GM21576 (cell line): ENCODE measurements around the gene FTSJ1.
A peak's percentile ranks its signal among the peaks of the same experiment; 100 is the strongest.
"Not testable (repeated sequence)": the region's sequence is repeated elsewhere in the genome, so short reads cannot be mapped to it uniquely, and the experiment has no call there.

Experiments
- ATAC-seq: cut with Tn5 transposase; IDR thresholded peaks from one replicate; pipeline ENCODE4 v1.9.1; 2021; ENCODE audit warnings: mild to moderate bottlenecking, moderate library complexity; ENCODE audit not compliant: unreplicated experiment

The FTSJ1 gene

DNA sequence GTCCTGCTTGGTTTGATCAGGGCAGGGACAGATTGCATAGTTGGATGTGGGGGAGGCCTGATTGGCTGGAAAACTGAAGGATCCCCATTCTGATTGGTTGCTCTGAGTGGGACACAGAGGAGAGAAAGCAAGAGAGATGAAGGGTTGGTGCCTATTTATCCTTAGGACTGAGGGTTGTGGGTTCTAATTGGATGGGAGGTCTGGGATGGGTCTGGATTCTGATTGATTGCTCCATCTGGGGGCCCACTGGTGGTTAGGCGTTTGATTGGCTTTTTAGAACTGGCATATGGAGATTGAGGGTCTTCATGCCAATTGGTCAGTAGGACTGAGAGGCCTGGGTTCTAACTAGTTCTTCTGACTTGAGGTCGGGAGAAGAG, 45.0 kb downstream of the FTSJ1 start:
- no peak for ATAC-seq

- peak; percentile 94 for ATAC-seq
These were observed 45.6 kb downstream of the FTSJ1 start, which contains the start of gene EBP for GRCh38 chrX:48521353-48522243. Gene EBP (plus strand): TSS chrX:48521808. CDS start chrX:48523772, 1,964 bp downstream.

DNA sequence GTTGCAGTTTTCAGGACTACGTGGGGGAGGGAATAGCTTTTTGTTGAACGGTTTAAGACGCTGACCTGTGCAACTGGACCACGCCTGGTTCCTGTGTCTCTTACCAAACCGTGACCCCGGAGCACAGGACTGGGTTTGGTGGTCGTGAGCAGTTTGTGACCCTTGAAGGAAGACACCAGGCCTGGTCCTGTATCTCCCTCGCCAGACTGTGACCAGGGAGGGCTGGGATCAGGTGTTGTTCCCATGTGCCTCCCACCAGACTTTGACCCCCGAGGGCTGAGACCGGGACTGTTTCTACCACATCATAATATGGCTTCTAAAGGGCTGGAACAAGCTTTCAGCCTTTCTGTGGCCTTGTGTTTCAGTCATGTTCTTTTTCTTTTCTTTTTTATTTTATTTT, 46.3 kb downstream of the FTSJ1 start:
- no peak for ATAC-seq

- no peak for ATAC-seq
These were observed 47.7 kb downstream of the FTSJ1 start for GRCh38 chrX:48523682-48524081.

DNA sequence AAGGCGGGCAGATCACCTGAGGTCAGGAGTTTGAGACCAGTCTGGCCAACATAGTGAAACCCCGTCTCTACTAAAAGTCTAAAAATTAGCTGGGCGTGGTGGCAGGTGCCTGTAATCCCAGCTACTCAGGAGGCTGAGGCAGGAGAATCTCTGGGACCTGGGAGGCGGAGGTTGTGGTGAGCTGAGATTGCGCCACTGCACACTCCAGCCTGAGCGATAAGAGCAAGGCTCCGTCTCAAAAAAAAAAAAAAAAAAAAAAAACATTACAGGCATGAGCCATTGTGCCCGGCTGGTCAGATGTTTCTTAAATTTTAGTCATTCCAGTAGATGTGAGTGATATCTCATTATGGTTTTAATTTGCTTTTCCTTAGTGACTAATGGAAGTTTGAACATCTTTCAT, 49.9 kb downstream of the FTSJ1 start:
- not testable (repeated sequence) for ATAC-seq

- ATAC-seq, result no peak
These were observed 54.7 kb downstream of the FTSJ1 start for GRCh38 chrX:48530736-48531135.

DNA sequence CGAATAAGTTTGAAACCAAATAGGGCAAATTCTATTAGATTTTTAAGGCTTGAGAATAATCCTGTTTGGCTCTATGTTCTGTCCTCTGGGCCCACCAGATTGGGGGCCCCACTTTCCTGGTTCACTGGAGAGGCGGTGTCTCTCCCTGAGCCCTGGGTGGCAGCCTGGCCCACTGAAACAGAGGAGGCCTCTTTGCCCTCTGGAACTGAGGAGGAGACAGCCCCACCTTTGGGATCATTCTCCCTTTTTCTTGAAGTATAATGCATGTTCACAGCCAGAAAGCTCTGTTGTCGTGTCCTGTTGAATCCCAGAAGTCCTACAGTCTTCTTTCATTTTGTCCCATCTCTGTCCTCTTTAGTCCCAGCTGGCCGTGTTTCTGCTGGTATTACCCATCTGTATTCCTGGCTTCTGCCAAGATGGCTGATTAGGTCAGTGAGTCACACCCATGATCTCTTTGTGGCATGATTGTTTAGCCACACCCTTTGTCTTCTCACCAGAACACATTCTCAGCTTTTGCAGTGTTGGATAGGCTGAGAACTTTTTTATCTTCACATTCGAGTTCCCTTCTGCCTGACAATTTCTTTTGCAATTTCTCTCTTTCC, 55.5 kb downstream of the FTSJ1 start:
- ATAC-seq, result no peak

DNA sequence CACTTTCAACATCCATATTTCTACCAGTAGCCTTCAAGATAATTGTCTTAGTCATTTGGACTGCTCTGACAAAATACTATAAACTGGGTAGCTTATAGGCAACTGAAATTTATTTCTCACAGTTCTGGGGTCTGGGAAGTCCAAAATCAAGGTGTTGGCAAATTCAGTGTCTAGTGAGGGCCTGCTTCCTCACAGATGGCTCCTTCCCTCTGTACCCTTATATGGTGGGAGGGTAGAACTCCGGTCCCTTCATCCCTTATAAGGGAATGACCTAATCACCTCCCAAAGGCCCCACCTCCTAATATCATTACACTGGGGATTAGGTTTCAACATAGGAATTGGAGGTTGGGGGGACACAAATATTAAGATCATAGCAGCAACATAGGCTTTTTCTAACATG, 56.2 kb downstream of the FTSJ1 start:
- no peak for ATAC-seq

DNA sequence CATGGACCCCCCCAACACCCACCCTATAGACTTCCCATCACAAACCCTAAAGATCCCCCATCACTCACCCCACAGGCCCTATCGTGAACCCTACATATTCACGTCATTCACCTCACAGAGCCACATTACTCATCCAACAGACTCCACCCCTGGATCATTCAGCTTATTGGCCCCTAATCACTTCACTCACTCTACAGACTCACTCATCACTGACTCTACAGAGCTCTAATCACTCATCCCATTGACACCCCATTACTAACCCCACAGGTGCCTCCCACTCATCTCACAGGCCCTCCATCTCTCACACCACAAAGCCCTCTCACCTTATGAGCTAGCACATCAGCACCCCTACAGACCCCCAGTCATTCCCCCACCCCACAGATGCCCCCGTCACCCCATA, 57.2 kb downstream of the FTSJ1 start:
- no peak for ATAC-seq
